ENCODE data around the gene TSHB.

Gene TSHB

GRCh38 chr1:115067161-115067859, 37.7 kb downstream of the TSHB start:
- Histone ChIP-seq H3K27ac (peak overlapping the region; percentile 64 to 88), H3K4me3 (peak overlapping the region; percentile 28)
- TF ChIP-seq CTCF (IDR thresholded peaks at IDR 0.05) = no peak
- DNase-seq (ENCODE audit: low spot score) = no peak

- Histone ChIP-seq H3K27ac (peak overlapping the region; percentile 63 to 88), H3K4me3 (no peak overlapping the region)
- DNase-seq (ENCODE audit: low spot score) = no peak
- no peak for TF ChIP-seq CTCF (IDR thresholded peaks at IDR 0.05)
These were observed 39.4 kb downstream of the TSHB start for GRCh38 chr1:115068826-115069585.

- no peak for DNase-seq (ENCODE audit: low spot score)
- Histone ChIP-seq H3K27ac (peak overlapping the region; percentile 63 to 88), H3K4me3 (no peak overlapping the region)
- no peak for TF ChIP-seq CTCF (IDR thresholded peaks at IDR 0.05)
These were observed 40.2 kb downstream of the TSHB start for GRCh38 chr1:115069659-115070308.

- H3K4me3 ChIP-seq = no peak overlapping the region
- DNase-seq (ENCODE audit: low spot score) = no peak
- H3K27ac ChIP-seq = peak overlapping the region in 1 of 2 donors; percentile 84
- TF ChIP-seq CTCF (IDR thresholded peaks at IDR 0.05) = no peak
These were observed 41.5 kb downstream of the TSHB start for GRCh38 chr1:115071012-115071664.

- DNase-seq (ENCODE audit: low spot score) = no peak
- Histone ChIP-seq H3K27ac (peak overlapping the region; percentile 40 to 84), H3K4me3 (peak overlapping the region; percentile 51)
These were observed 43.9 kb downstream of the TSHB start for GRCh38 chr1:115073298-115074087.

More at GRCh38 chr1:115073298-115074087, 43.9 kb downstream of the TSHB start:
- no peak for TF ChIP-seq CTCF (IDR thresholded peaks at IDR 0.05)
